NT2/D1 (cell line): ENCODE measurements around the gene NIM1K.
"Not testable (repeated sequence)": the region's sequence is repeated elsewhere in the genome, so short reads cannot be mapped to it uniquely, and the experiment has no call there.

Experiments used
- DNase-seq: peaks from one replicate; pipeline ENCODE4 v3.0.0-alpha.2; 2011; ENCODE audit warnings: low read depth, low spot score
- H3K27me3 ChIP-seq: 2 replicates; pipeline ENCODE4 v1.6.0; 2011; ENCODE audit warnings: mild to moderate bottlenecking; ENCODE audit not compliant: insufficient read length, insufficient read depth
- H3K36me3 ChIP-seq: 2 replicates; pipeline ENCODE4 v1.6.1; 2011; ENCODE audit warnings: mild to moderate bottlenecking, low read length, mixed read lengths; ENCODE audit not compliant: insufficient read depth, insufficient read length
- H3K4me1 ChIP-seq: 2 replicates; pipeline ENCODE4 v1.5.1; 2011; ENCODE audit not compliant: insufficient read depth, insufficient read length
- H3K4me3 ChIP-seq: 2 replicates; pipeline ENCODE4 v1.5.1; 2011; ENCODE audit warnings: low read depth; ENCODE audit not compliant: insufficient read length
- H3K9ac ChIP-seq: 2 replicates; pipeline ENCODE4 v1.6.0; 2011; ENCODE audit warnings: low read depth; ENCODE audit not compliant: insufficient read length
- H3K9me3 ChIP-seq: 2 replicates; pipeline ENCODE4 v1.5.1; 2011; ENCODE audit warnings: mild to moderate bottlenecking, low read length; ENCODE audit not compliant: insufficient read depth
- SUZ12 ChIP-seq: IDR thresholded peaks from 2 replicates; pipeline ENCODE4 v1.6.1; 2011; ENCODE audit not compliant: insufficient read length, insufficient read depth; ENCODE audit errors: extremely low read depth
- YY1 ChIP-seq: IDR thresholded peaks from 2 replicates; pipeline ENCODE4 v1.6.1; 2011; ENCODE audit not compliant: insufficient read length, insufficient read depth
- ZNF274 ChIP-seq: IDR thresholded peaks from 2 replicates; pipeline ENCODE4 v1.6.1; 2011; ENCODE audit warnings: mild to moderate bottlenecking, low read depth, low read length

NIM1K gene

GRCh38 chr5:43244823-43245565 is 53.0 kb downstream of the NIM1K start:
- Histone ChIP-seq H3K4me3 (no peak overlapping the region), H3K9ac (no peak overlapping the region), H3K36me3 (no peaks in the 10 kb centered on the region), H3K27me3 (no peaks in the 10 kb centered on the region), H3K9me3 (no peaks in the 10 kb centered on the region), H3K4me1 (peaks cover 6% of the 10 kb centered on the region)
- DNase-seq = no peak
- TF ChIP-seq SUZ12 (no peak), ZNF274 (no peak), YY1 (no peak)

GRCh38 chr5:43245724-43246385 is 53.8 kb downstream of the NIM1K start:
- Histone ChIP-seq H3K36me3 (no peaks in the 10 kb centered on the region), H3K4me3 (no peak overlapping the region), H3K9me3 (no peaks in the 10 kb centered on the region), H3K4me1 (peaks cover 6% of the 10 kb centered on the region), H3K27me3 (no peaks in the 10 kb centered on the region), H3K9ac (no peak overlapping the region)
- TF ChIP-seq YY1 (no peak), SUZ12 (no peak), ZNF274 (no peak)
- no peak for DNase-seq

DNA sequence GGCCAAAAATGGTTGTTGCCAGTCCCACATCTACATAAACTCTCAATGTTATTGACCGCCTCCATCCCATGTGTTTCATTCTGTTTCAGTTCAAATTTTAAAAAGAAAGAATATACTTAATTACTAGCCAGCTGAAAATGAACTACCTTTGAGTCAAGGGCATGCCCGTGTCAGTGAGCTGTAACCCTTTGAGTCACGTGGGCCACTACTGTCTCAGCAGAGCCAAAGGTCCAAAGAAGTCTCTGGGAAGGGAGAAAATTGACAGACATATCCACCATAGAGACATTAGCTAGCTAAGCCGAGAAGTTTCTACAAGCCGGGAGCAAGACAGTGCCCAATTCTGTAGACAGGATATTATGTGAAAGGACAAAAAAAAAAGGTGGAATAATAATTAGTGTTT is 59.7 kb downstream of the NIM1K start:
- no peaks in the 10 kb centered on the region for H3K36me3 ChIP-seq
- no peak overlapping the region for H3K4me3 ChIP-seq
- no peak for TF ChIP-seq YY1
- no peak for TF ChIP-seq SUZ12
- TF ChIP-seq ZNF274 = no peak
- H3K4me1 ChIP-seq = no peaks in the 10 kb centered on the region
- no peaks in the 10 kb centered on the region for H3K27me3 ChIP-seq
- DNase-seq = no peak
- H3K9ac ChIP-seq = no peak overlapping the region
- H3K9me3 ChIP-seq = no peaks in the 10 kb centered on the region

GRCh38 chr5:43255704-43256103 is 63.7 kb downstream of the NIM1K start:
- Histone ChIP-seq H3K9me3 (no peaks in the 10 kb centered on the region), H3K4me1 (no peaks in the 10 kb centered on the region), H3K4me3 (no peak overlapping the region), H3K9ac (no peak overlapping the region), H3K27me3 (no peaks in the 10 kb centered on the region), H3K36me3 (no peaks in the 10 kb centered on the region)
- TF ChIP-seq SUZ12 (no peak), ZNF274 (no peak), YY1 (no peak)
- no peak for DNase-seq

- Histone ChIP-seq H3K4me3 (no peak overlapping the region), H3K36me3 (no peaks in the 10 kb centered on the region), H3K4me1 (no peaks in the 10 kb centered on the region), H3K27me3 (no peaks in the 10 kb centered on the region), H3K9me3 (no peaks in the 10 kb centered on the region), H3K9ac (no peak overlapping the region)
- DNase-seq = no peak
- no peak for TF ChIP-seq SUZ12
- TF ChIP-seq YY1 = no peak
- no peak for TF ChIP-seq ZNF274
Measured at GRCh38 chr5:43256261-43256966, 64.4 kb downstream of the NIM1K start.

DNA sequence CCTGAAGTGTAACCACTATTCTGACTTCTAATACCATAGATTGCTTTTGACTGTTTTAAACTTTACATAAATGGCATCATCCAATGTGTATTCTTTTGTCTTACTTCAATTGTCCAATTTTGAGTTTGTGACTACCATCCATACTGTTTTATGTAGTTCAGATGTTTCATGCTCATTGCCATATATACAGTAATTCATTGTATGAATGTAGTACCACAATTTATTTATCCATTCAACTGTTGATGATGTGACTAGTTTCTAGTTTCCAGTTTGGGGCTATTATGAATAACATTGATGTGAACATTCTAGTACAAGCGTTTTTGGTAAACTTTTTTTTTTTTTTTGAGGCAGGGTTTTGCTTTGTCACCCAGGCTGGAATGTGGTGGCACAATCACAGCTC is 66.1 kb downstream of the NIM1K start:
- no peaks in the 10 kb centered on the region for H3K27me3 ChIP-seq
- H3K9me3 ChIP-seq = no peaks in the 10 kb centered on the region
- H3K36me3 ChIP-seq = no peaks in the 10 kb centered on the region
- no peak overlapping the region for H3K4me3 ChIP-seq
- TF ChIP-seq ZNF274 (no peak), SUZ12 (no peak), YY1 (no peak)
- DNase-seq = no peak
- no peak overlapping the region for H3K9ac ChIP-seq
- H3K4me1 ChIP-seq = no peaks in the 10 kb centered on the region

GRCh38 chr5:43262269-43262668 is 70.2 kb downstream of the NIM1K start:
- not testable (repeated sequence) for H3K9me3 ChIP-seq, H3K4me3 ChIP-seq, H3K4me1 ChIP-seq, H3K36me3 ChIP-seq, DNase-seq, H3K9ac ChIP-seq, H3K27me3 ChIP-seq
